Fibroblast of lung (primary cell): ENCODE results near the gene FILIP1L.

Experiments used
- EZH2 ChIP-seq: IDR thresholded peaks from 2 replicates; pipeline ENCODE4 v1.5.1; 2012; ENCODE audit warnings: low read length, control low read depth, mild to moderate bottlenecking; ENCODE audit errors: missing control alignments
- TF ChIP-seq, protein P1 (sequence below), 2 donors: IDR thresholded peaks in 1 of 2; conservative IDR thresholded peaks in 1 of 2; 1 replicate in 1 of 2; 2 replicates in 1 of 2; pipeline ENCODE4 v1.5.1; 2011 to 2012; ENCODE audit warnings: low read length in 2 of 2, control low read depth in 1 of 2, inconsistent platforms in 1 of 2, low read depth in 1 of 2, mild to moderate bottlenecking in 1 of 2

DNA sequence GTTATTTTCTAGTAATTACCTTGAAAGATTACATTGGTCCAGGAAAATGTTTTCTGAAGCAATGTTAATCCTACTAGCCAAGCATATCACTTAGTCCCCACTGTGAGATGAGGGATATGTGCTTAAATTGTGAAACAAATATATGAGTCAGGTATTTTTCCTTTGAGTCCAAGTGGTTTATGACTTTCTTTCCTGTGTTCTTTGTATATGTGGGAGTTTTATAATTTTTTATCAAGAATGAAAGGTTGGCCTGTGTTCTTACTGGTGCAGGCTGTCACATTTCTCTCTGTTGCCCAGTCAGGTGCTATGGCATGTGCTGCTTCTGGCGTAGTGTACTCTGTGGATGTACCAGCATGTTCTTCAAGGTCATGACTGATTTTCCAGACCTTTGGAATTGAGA lies 149.2 kb downstream of the FILIP1L start:
- TF ChIP-seq, protein P1, sequence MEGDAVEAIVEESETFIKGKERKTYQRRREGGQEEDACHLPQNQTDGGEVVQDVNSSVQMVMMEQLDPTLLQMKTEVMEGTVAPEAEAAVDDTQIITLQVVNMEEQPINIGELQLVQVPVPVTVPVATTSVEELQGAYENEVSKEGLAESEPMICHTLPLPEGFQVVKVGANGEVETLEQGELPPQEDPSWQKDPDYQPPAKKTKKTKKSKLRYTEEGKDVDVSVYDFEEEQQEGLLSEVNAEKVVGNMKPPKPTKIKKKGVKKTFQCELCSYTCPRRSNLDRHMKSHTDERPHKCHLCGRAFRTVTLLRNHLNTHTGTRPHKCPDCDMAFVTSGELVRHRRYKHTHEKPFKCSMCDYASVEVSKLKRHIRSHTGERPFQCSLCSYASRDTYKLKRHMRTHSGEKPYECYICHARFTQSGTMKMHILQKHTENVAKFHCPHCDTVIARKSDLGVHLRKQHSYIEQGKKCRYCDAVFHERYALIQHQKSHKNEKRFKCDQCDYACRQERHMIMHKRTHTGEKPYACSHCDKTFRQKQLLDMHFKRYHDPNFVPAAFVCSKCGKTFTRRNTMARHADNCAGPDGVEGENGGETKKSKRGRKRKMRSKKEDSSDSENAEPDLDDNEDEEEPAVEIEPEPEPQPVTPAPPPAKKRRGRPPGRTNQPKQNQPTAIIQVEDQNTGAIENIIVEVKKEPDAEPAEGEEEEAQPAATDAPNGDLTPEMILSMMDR (conservative IDR thresholded peaks at IDR 0.05 in 1 of 2, IDR thresholded peaks at IDR 0.05 in 1 of 2; ENCODE audit: low read depth in 1 of 2, low read length in 2 of 2) = no peak
- no peak for TF ChIP-seq EZH2
